Left ventricle myocardium inferior (tissue), 1 donor: ENCODE data around the gene UQCRC1. TPM values are rescaled to one million over a fixed set of nuclear protein-coding genes. Genes with fewer than 3 reads are reported as not detected.

Experiments used
- DNase-seq: peaks from one replicate; pipeline ENCODE4 v3.0.0-alpha.2; 2020
- H3K27ac ChIP-seq: fragments of 200-600 bp; replicated peaks from 2 replicates; pipeline ENCODE4 v1.8.0; 2021
- H3K27me3 ChIP-seq: fragments of 200-600 bp; 2 replicates; pipeline ENCODE4 v1.8.0; 2021; ENCODE audit warnings: low read depth
- H3K36me3 ChIP-seq: fragments of 200-600 bp; 2 replicates; pipeline ENCODE4 v1.8.0; 2021
- H3K4me1 ChIP-seq: fragments of 200-600 bp; 2 replicates; pipeline ENCODE4 v1.8.0; 2021
- H3K4me3 ChIP-seq: fragments of 200-600 bp; 2 replicates; pipeline ENCODE4 v1.8.0; 2021; ENCODE audit warnings: mild to moderate bottlenecking, moderate library complexity
- H3K9me3 ChIP-seq: fragments of 200-600 bp; replicated peaks from 2 replicates; pipeline ENCODE4 v1.8.0; 2021
- intact Hi-C: fragments of 100-400 bp; cut with micrococcal nuclease; formaldehyde crosslinking; loops from one replicate; pipeline ENCODE4 v1.11.0; 2022
- total RNA-seq: library from RNA; stranded (reverse); fragmentation: NEBNext Ultra II Directional; extraction: Animal tissue kit (Norgen Biotek cat#: 25700); gene quantifications from one replicate; pipeline ENCODE4 v1.2.1, GENCODE V29; 2021
- TF ChIP-seq, protein P1 (sequence below): fragments of 200-600 bp; IDR thresholded peaks from 2 replicates; pipeline ENCODE4 v1.8.0; 2021; ENCODE audit warnings: antibody characterized with exemption, mild to moderate bottlenecking, borderline replicate concordance
- donor health status: DM: no; HTN: yes; CAD: no; lungs with severe emphysema.

The UQCRC1 gene
- total RNA-seq, 1 donor from 2014 or later: 1,000 TPM

- intact Hi-C loops: no loop called here
- H3K9me3 ChIP-seq: no peaks in the 10 kb centered on the region
- no peaks in the 10 kb centered on the region for H3K4me1 ChIP-seq
- no peaks in the 10 kb centered on the region for H3K27me3 ChIP-seq
- DNase-seq: no peak
- TF ChIP-seq, protein P1, sequence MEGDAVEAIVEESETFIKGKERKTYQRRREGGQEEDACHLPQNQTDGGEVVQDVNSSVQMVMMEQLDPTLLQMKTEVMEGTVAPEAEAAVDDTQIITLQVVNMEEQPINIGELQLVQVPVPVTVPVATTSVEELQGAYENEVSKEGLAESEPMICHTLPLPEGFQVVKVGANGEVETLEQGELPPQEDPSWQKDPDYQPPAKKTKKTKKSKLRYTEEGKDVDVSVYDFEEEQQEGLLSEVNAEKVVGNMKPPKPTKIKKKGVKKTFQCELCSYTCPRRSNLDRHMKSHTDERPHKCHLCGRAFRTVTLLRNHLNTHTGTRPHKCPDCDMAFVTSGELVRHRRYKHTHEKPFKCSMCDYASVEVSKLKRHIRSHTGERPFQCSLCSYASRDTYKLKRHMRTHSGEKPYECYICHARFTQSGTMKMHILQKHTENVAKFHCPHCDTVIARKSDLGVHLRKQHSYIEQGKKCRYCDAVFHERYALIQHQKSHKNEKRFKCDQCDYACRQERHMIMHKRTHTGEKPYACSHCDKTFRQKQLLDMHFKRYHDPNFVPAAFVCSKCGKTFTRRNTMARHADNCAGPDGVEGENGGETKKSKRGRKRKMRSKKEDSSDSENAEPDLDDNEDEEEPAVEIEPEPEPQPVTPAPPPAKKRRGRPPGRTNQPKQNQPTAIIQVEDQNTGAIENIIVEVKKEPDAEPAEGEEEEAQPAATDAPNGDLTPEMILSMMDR: no peak
- no peak overlapping the region for H3K27ac ChIP-seq
- no peak overlapping the region for H3K4me3 ChIP-seq
- H3K36me3 ChIP-seq: no peaks in the 10 kb centered on the region
Observed at GRCh38 chr3:48644898-48645760, 35.7 kb upstream of the UQCRC1 start.

GRCh38 chr3:48642605-48643004, 33.2 kb upstream of the UQCRC1 start:
- no peaks in the 10 kb centered on the region for H3K9me3 ChIP-seq

DNA sequence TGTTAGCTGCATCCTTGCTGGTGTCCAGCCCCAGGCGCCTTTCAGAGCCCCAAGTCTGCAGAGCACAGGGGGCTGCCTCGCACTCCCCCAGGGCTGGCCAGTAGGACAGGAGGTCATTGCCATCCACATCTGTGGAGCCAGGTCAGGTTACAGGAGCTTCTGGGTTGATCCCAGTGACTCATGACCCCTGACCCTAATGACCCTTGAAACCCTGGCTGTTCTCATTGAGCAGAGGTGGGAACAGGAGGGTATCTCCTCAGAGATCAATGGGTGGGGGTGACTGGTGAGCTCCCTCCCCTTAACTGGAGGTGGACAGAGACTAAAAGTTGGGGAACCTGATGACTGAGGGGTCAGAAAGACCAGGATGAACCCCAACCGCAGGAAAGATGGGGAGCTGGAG, 31.9 kb upstream of the UQCRC1 start:
- intact Hi-C loops: no loop called here
- H3K36me3 ChIP-seq: no peaks in the 10 kb centered on the region
- TF ChIP-seq, protein P1: no peak
- DNase-seq: no peak
- no peaks in the 10 kb centered on the region for H3K9me3 ChIP-seq
- no peak overlapping the region for H3K4me3 ChIP-seq
- no peak overlapping the region for H3K27ac ChIP-seq
- H3K4me1 ChIP-seq: peaks cover 7% of the 10 kb centered on the region
- H3K27me3 ChIP-seq: no peaks in the 10 kb centered on the region

More at GRCh38 chr3:48642605-48643004, 33.2 kb upstream of the UQCRC1 start:
- H3K27me3 ChIP-seq: no peaks in the 10 kb centered on the region
- TF ChIP-seq, protein P1: no peak
- no peaks in the 10 kb centered on the region for H3K4me1 ChIP-seq
- H3K36me3 ChIP-seq: no peaks in the 10 kb centered on the region
- intact Hi-C loops: no loop called here
- no peak overlapping the region for H3K4me3 ChIP-seq
- no peak overlapping the region for H3K27ac ChIP-seq
- DNase-seq: no peak

- intact Hi-C loops: no loop called here
- Histone ChIP-seq H3K4me3 (no peak overlapping the region), H3K27me3 (no peaks in the 10 kb centered on the region), H3K27ac (no peak overlapping the region), H3K9me3 (no peaks in the 10 kb centered on the region), H3K4me1 (peaks cover 17% of the 10 kb centered on the region), H3K36me3 (no peaks in the 10 kb centered on the region)
- TF ChIP-seq, protein P1: no peak
- DNase-seq: no peak
Observed at GRCh38 chr3:48639944-48640606, 30.6 kb upstream of the UQCRC1 start.

GRCh38 chr3:48637305-48637704, 27.9 kb upstream of the UQCRC1 start:
- TF ChIP-seq, protein P1: no peak
- Histone ChIP-seq H3K4me3 (no peak overlapping the region), H3K36me3 (peaks cover 10% of the 10 kb centered on the region), H3K4me1 (peaks cover 32% of the 10 kb centered on the region), H3K27ac (no peak overlapping the region), H3K9me3 (no peaks in the 10 kb centered on the region), H3K27me3 (no peaks in the 10 kb centered on the region)
- intact Hi-C loops: no loop called here
- no peak for DNase-seq
